HG03565 (cell line): ENCODE results near the gene LGALS7.
"Not testable (repeated sequence)": the region's sequence is repeated elsewhere in the genome, so short reads cannot be mapped to it uniquely, and the experiment has no call there.

Experiments used
- ATAC-seq: cut with Tn5 transposase; IDR thresholded peaks from one replicate; pipeline ENCODE4 v1.9.1; 2021; ENCODE audit warnings: mild to moderate bottlenecking, moderate library complexity; ENCODE audit not compliant: unreplicated experiment

LGALS7 gene

GRCh38 chr19:38774181-38774950, 1.0 kb upstream of the LGALS7 start:
- no peak for ATAC-seq

- not testable (repeated sequence) for ATAC-seq
Measured at GRCh38 chr19:38771569-38771968, 1.7 kb downstream of the LGALS7 start.

- not testable (repeated sequence) for ATAC-seq
Measured at GRCh38 chr19:38770949-38771275, 2.4 kb downstream of the LGALS7 start.

DNA sequence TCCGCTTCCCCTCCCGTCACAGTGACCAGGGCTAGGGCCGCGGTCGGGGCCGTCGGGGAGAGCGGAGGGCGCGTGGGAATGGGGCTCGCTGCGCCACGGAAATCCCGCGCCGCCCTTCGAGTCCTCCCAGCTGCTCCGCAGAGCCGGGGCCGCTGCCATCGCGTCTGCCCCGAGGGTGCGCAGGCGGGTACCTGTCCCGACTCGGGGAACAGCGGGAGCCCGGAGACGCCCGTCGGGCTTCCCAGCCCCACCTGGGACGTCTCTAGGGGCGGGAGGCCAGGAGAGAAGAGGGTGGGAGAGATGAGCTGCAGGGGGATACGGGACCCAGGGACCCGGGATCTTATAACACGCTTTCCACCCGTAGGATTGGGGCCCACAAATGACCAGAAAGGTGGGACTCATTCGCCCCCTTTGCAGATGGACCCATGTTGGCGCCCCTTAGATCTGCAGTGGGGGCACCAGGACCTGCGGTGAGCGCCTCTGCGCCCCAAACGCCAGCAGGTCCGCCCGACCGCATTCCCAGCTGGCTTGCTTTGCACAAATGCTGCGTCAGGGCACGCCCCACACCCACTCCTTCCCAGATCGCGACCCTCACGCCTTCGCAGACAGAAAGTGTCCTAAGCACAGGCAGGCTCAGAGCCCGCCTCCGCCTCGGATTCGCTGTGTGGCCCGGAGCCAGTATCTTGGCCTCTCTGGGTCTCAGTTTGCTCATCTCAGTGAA, 2.9 kb downstream of the LGALS7 start:
- not testable (repeated sequence) for ATAC-seq

DNA sequence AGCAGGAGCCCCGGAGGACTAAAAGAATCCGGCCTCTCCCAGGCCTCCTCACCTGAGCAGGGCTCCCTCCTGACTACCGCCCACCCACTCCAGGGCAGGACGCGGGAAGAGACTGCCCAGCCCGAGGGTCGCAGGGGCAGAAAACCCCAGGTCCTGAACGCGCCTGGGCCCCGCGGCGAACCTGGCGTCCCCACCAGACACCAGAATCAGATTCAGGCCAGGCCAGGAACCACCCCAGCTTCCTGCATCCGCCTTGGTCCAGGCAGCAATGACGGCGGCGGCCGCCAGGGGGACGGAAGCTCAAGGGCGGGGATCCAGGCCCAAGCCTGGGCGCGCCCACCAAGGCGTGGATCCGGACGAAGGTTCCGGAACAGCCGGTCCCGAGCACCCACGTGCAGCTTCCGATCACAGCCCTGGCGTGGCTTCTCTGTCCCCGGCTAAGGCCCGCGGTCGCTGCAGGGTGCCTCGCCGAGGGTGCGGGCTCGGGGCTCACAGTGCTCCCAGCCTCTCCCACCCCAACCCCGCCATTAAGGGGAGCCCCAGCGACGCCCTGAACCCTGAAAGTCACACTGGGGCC, 3.6 kb downstream of the LGALS7 start:
- ATAC-seq, result no peak

DNA sequence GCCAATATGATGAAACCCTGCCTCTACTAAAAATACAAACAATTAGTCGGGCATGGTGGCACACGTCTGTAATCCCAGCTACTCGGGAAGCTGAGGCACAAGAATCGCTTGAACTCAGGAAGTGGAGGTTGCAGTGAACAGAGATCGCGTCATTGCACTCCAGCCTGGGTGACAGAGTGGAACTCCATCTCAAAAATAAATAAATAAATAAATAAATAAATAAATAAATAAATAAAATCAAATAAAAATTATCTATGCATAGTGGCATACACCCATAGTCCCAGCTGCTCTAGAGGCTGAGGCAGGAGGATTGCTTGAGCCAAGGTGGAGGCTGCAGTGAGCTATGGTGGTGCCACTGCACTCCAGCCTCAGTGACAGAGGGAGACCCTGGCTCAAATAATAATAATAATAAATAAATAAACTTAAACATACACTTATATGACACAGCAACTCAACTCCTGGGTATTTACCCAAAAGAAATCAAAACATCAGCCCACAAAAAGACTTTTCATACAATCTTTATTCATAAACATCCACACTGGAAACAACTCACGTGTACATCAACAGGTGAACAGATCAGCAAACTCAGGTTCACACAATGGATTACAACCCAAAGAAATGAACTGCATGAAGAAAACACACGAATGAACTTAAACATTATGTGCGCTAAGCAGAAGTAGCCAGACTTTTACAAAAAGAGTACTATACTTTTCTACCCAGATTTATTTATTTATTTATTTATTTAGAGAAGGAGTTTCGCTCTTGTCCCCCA, 6.9 kb downstream of the LGALS7 start:
- no peak for ATAC-seq

- no peak for ATAC-seq
Measured at GRCh38 chr19:38765214-38765613, 8.1 kb downstream of the LGALS7 start.

- ATAC-seq, result no peak
Measured at GRCh38 chr19:38763795-38764220, 9.5 kb downstream of the LGALS7 start.

- not testable (repeated sequence) for ATAC-seq
Measured at GRCh38 chr19:38761884-38762389, 11.4 kb downstream of the LGALS7 start.

GRCh38 chr19:38760805-38761517, 12.4 kb downstream of the LGALS7 start:
- not testable (repeated sequence) for ATAC-seq

DNA sequence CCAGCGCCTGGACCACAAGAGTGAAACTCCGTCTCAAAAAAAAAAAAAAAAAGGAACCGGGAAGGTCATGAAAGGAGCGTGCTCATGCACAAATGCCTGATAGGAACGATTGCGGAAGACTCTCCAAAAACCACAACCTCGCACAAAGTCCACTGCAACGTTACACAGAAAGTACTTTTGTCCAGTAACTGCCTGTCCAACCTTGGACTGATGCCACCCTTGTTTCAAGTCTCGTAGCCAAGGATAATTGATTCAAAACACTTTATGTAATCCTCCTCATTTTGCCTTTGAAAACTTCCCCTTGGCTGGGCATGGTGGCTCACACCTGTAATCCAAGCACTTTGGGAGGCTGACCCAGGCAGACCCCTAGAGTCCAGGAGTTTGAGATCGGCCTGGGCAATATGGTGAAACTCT, 13.7 kb downstream of the LGALS7 start:
- no peak for ATAC-seq

DNA sequence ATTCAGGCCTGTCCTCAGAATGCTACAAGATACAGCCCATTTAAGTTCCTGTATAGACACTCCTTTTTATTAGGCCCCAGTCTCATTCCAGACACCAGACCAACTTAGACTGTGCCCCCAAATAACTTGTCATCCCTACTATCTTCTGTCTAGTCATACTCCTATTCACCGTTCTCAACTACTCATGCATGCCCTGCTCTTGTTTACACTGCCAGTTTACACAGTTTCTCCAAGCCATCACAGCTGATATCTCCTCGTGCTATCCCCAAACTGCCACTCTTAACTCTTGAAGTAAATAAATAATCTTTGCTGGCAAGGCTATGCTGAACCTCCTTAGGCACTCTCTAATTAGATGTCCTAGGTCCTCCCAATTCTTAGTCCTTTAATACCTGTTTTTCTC, 19.1 kb downstream of the LGALS7 start:
- ATAC-seq, result not testable (repeated sequence)

GRCh38 chr19:38753783-38754182, 19.5 kb downstream of the LGALS7 start:
- ATAC-seq, result not testable (repeated sequence)

DNA sequence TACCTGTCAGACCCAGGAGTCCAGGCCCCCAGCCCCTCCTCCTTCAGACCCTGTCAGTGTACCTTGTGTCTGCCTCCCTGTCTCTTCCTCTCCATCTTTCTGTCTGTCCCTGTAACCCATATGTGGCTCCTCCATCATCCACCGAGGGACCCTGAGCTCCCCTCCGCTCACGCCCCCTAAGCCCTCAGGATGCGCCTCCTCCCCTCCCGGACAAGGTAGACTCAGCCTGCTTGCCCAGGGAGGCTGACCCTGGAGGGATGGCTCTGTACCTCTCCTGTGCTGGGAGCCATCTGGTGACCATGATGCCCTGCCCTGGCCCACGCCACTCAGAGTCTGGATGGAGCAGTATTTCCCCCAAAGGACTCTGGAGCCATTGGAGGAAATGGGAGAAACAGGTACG, 28.0 kb downstream of the LGALS7 start:
- ATAC-seq, result no peak

- ATAC-seq, result no peak
Measured at GRCh38 chr19:38744874-38745273, 28.4 kb downstream of the LGALS7 start.

DNA sequence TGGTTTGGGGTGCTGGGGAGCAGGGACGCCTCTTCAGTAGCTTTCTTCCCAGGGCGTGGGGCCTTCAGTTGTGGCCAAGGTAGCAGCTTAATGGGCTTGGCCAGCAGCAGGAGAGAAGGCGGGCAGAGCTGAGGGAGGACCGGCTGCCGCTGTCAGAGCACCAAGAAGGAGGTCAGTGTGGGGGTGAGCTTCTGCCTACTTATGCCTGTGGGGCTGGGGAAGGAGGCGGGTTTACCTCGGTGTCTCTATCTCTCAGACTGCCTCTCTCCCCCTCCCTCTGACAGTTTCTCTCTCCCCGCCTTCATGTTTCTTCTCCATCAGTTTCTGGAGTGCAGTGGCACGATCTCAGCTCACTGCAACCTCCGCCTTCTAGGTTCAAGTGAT, 29.0 kb downstream of the LGALS7 start, which contains the start of gene CAPN12:
CAPN12 (minus strand) TSS at position 177 of the 384 bp plus-strand sequence. CDS start 309 bp downstream, outside the sequence.
- ATAC-seq, result no peak

DNA sequence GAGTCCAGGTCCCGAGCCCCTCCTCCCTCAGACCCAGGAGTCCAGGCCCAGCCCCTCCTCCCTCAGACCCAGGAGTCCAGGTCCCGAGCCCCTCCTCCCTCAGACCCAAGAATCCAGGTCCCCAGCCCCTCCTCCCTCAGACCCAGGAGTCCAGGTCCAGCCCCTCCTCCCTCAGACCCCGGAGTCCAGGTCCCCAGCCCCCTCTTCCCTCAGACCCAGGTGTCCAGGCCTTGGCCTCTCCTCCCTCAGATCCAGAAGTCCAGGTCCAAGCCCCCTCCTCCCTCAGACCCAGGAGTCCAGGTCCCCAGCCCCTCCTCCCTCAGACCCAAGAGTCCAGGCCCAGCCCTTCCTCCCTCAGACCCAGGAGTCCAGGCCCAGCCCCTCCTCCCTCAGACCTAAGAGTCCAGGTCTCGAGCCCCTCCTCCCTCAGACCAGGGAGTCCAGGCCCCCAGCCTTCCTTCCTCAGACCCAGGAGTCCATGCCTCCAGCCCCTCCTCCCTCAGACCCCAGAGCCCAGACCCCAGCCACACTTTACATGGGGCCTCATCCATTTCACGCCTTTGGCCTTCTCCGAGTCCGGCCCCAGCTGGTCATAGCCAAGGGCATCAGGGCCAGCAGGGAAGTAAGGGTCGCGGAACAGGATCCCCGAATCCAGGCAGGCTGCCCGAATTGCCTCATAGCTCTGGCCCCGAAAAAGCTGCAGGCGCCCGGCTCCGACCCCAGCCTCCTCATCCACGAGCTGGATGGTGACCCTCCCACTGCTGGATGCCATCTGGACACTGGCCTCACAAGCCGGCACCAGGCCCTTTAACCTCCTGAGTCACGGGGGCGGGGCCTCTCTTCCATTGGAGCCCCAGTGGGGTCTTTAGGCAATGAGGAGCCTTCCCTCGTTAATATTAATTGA, 29.7 kb downstream of the LGALS7 start:
- no peak for ATAC-seq

DNA sequence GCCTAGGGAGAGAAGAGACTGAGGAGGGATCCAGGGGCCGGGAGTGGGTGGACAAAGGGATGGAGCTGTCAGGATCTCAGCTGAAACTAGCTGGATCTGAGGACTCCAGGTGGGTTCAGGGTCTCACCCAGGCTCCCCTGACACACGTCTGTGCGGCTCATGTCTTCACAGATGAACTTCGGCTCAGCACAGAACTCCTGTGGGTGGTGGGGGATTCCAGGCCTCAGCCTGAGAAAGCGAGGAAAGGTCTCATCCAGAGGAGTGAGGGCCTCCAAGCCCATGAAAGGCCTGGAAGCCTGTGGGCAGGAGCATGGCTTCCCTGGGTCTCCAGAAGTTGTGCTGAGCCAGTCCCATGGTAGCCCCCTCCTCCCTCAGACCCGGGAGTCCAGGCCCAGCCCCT, 30.4 kb downstream of the LGALS7 start:
- ATAC-seq, result no peak

GRCh38 chr19:38742296-38742695, 31.0 kb downstream of the LGALS7 start:
- ATAC-seq, result no peak
